GM12865 (cell line): ENCODE results near the gene KDM1B.

Experiments used
- DNase-seq: peaks from one replicate; pipeline ENCODE4 v3.0.0; 2010; ENCODE audit warnings: low read depth
- H3K4me3 ChIP-seq: 2 replicates; pipeline ENCODE4 v1.5.1; 2011; ENCODE audit warnings: mild to moderate bottlenecking, low read depth, low read length, control low read depth
- TF ChIP-seq, protein P1 (sequence below): IDR thresholded peaks from 2 replicates; pipeline ENCODE4 v1.5.1; 2011; ENCODE audit warnings: low read length, control low read depth, low read depth, inconsistent platforms; ENCODE audit not compliant: insufficient read depth; ENCODE audit errors: missing control alignments

The KDM1B gene

GRCh38 chr6:18241208-18242038 is 86.2 kb downstream of the KDM1B start:
- H3K4me3 ChIP-seq, result no peak overlapping the region
- TF ChIP-seq, protein P1, sequence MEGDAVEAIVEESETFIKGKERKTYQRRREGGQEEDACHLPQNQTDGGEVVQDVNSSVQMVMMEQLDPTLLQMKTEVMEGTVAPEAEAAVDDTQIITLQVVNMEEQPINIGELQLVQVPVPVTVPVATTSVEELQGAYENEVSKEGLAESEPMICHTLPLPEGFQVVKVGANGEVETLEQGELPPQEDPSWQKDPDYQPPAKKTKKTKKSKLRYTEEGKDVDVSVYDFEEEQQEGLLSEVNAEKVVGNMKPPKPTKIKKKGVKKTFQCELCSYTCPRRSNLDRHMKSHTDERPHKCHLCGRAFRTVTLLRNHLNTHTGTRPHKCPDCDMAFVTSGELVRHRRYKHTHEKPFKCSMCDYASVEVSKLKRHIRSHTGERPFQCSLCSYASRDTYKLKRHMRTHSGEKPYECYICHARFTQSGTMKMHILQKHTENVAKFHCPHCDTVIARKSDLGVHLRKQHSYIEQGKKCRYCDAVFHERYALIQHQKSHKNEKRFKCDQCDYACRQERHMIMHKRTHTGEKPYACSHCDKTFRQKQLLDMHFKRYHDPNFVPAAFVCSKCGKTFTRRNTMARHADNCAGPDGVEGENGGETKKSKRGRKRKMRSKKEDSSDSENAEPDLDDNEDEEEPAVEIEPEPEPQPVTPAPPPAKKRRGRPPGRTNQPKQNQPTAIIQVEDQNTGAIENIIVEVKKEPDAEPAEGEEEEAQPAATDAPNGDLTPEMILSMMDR, result no peak
- no peak for DNase-seq

- no peak overlapping the region for H3K4me3 ChIP-seq
- no peak for DNase-seq
- TF ChIP-seq, protein P1, result no peak
Measured at GRCh38 chr6:18242062-18242851, 87.0 kb downstream of the KDM1B start.

GRCh38 chr6:18243302-18243893 is 88.2 kb downstream of the KDM1B start:
- no peak for DNase-seq
- no peak overlapping the region for H3K4me3 ChIP-seq

GRCh38 chr6:18244251-18244650 is 89.0 kb downstream of the KDM1B start:
- DNase-seq, result no peak
- H3K4me3 ChIP-seq, result no peak overlapping the region
- TF ChIP-seq, protein P1, result no peak

More at GRCh38 chr6:18243302-18243893, 88.2 kb downstream of the KDM1B start:
- TF ChIP-seq, protein P1, result no peak

GRCh38 chr6:18245079-18245478 is 89.9 kb downstream of the KDM1B start:
- H3K4me3 ChIP-seq, result no peak overlapping the region
- no peak for DNase-seq
- TF ChIP-seq, protein P1, result no peak

DNA sequence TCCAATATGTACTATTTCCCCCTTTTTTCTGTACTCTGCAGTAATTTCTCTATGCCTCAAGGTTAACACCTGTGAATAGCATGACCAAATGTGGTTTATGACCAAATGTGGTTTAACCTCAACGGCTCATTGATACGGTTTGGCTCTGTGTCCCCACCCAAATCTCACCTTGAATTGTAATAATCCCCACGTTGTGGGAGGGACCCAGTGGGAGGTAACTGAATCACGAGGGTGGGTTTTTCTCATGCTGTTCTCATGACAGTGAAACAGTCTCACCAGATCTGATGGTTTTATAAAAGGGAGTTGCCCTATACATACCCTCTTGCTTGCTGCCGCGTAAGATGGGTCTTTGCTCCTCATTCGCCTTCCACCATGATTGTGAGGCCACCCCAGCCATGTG is 90.4 kb downstream of the KDM1B start:
- peak; percentile 43 for DNase-seq
- H3K4me3 ChIP-seq, result no peak overlapping the region
- TF ChIP-seq, protein P1, result no peak
